HEK293T (cell line): ENCODE data around the gene MAPK8IP1.

Source experiments
- CTCF ChIA-PET: fragments of 350-600 bp; formaldehyde crosslinking; extraction: SDS; loops from one replicate; lab custom pipeline; 2021; ENCODE audit warnings: antibody characterized with exemption, inconsistent platforms; lab: Yijun Ruan, JAX
- POLR2A ChIA-PET: fragments of 350-600 bp; formaldehyde crosslinking; extraction: SDS; loops from one replicate; lab custom pipeline; 2020; ENCODE audit warnings: antibody characterized with exemption, inconsistent platforms; lab: Yijun Ruan, JAX
- DNase-seq: peaks from one replicate; pipeline ENCODE4 v3.0.0; 2012; ENCODE audit warnings: mixed read lengths; ENCODE audit errors: extremely low spot score
- ARNT ChIP-seq: fragments of 450-650 bp; IDR thresholded peaks from 2 replicates; pipeline ENCODE4 v1.6.1; 2017; ENCODE audit warnings: mild to moderate bottlenecking
- BHLHE40 ChIP-seq: fragments of 450-650 bp; IDR thresholded peaks from 2 replicates; pipeline ENCODE4 v1.6.1; 2016; ENCODE audit warnings: mild to moderate bottlenecking, moderate library complexity, borderline replicate concordance
- CTBP1 ChIP-seq: fragments of 450-650 bp; IDR thresholded peaks from 2 replicates; pipeline ENCODE4 v1.6.1; 2016; ENCODE audit warnings: borderline replicate concordance
- ELF4 ChIP-seq: fragments of 450-650 bp; IDR thresholded peaks from 2 replicates; pipeline ENCODE4 v1.6.1; 2017; ENCODE audit warnings: antibody characterized with exemption
- FOXA1 ChIP-seq: fragments of 450-650 bp; IDR thresholded peaks from 2 replicates; pipeline ENCODE4 v1.6.1; 2016; ENCODE audit warnings: mild to moderate bottlenecking
- FOXK2 ChIP-seq: fragments of 450-650 bp; IDR thresholded peaks from 2 replicates; pipeline ENCODE4 v1.6.1; 2016; ENCODE audit warnings: mild to moderate bottlenecking
- FOXM1 ChIP-seq: fragments of 450-650 bp; IDR thresholded peaks from 2 replicates; pipeline ENCODE4 v1.6.1; 2017; ENCODE audit warnings: mild to moderate bottlenecking, borderline replicate concordance
- HDGF ChIP-seq: fragments of 450-650 bp; IDR thresholded peaks from 2 replicates; pipeline ENCODE4 v1.6.1; 2017; ENCODE audit warnings: antibody characterized with exemption, borderline replicate concordance
- L3MBTL2 ChIP-seq: fragments of 450-650 bp; conservative IDR thresholded peaks from 2 replicates; pipeline ENCODE4 v1.6.1; 2016; ENCODE audit warnings: mild to moderate bottlenecking
- LEF1 ChIP-seq: fragments of 450-650 bp; IDR thresholded peaks from 2 replicates; pipeline ENCODE4 v1.6.1; 2017; ENCODE audit warnings: mild to moderate bottlenecking, borderline replicate concordance
- NFRKB ChIP-seq: fragments of 450-650 bp; IDR thresholded peaks from 2 replicates; pipeline ENCODE4 v1.6.1; 2016; ENCODE audit warnings: mild to moderate bottlenecking, moderate library complexity
- PKNOX1 ChIP-seq: fragments of 450-650 bp; IDR thresholded peaks from 2 replicates; pipeline ENCODE4 v1.6.1; 2016
- SP1 ChIP-seq: fragments of 450-650 bp; IDR thresholded peaks from 2 replicates; pipeline ENCODE4 v1.6.1; 2017
- SUZ12 ChIP-seq: fragments of 450-650 bp; IDR thresholded peaks from 2 replicates; pipeline ENCODE4 v1.6.1; 2016; ENCODE audit warnings: mild to moderate bottlenecking
- TARDBP ChIP-seq: fragments of 450-650 bp; IDR thresholded peaks from 2 replicates; pipeline ENCODE4 v1.6.1; 2016
- ZNF384 ChIP-seq: fragments of 450-650 bp; IDR thresholded peaks from 2 replicates; pipeline ENCODE4 v1.6.1; 2016

Gene MAPK8IP1

GRCh38 chr11:45846974-45847910 lies 38.2 kb upstream of the MAPK8IP1 start, which contains the start of gene CRY2:
TSS of gene CRY2 (plus strand) at chr11:45847475. CDS start at chr11:45847491, 16 bp downstream.
- CTCF ChIA-PET = interaction anchor here (1.0 to 1.8 kb wide), 2 partner anchors 25 to 76 kb away, joined by 3 to 6 read pairs; no protein-coding TSS in a partner anchor
- TF ChIP-seq ARNT (peak; percentile 62; the same call in 1 of the 2 replicates), PKNOX1 (peak; percentile 88), HDGF (peak; percentile 93; the same call in 1 of the 2 replicates), FOXK2 (peak; percentile 64; the same call in 1 of the 2 replicates), FOXM1 (no peak), SP1 (peak; percentile 67), L3MBTL2 (peak; percentile 78), FOXA1 (no peak)
- POLR2A ChIA-PET = interaction anchor here (0.7 to 1.5 kb wide), 2 partner anchors 14 to 42 kb away, joined by 3 read pairs; no protein-coding TSS in a partner anchor
- peak; percentile 99 for DNase-seq

GRCh38 chr11:45847911-45848316 lies 37.5 kb upstream of the MAPK8IP1 start:
- POLR2A ChIA-PET = no interaction called here
- TF ChIP-seq ZNF384 (no peak), SUZ12 (no peak), LEF1 (no peak), ARNT (no peak), FOXM1 (no peak), HDGF (no peak), NFRKB (no peak), L3MBTL2 (no peak), FOXA1 (no peak), TARDBP (no peak), CTBP1 (no peak), SP1 (no peak), FOXK2 (no peak), PKNOX1 (no peak)
- CTCF ChIA-PET = interaction anchor here (1.8 kb wide), 1 partner anchor 25 kb away, joined by 6 read pairs; no protein-coding TSS in a partner anchor
- DNase-seq = peak; percentile 61

GRCh38 chr11:45848654-45849081 lies 36.8 kb upstream of the MAPK8IP1 start:
- CTCF ChIA-PET = no interaction called here
- TF ChIP-seq SP1 = no peak
- TF ChIP-seq ZNF384 = no peak
- TF ChIP-seq FOXA1 = no peak
- no peak for TF ChIP-seq PKNOX1
- TF ChIP-seq BHLHE40 = no peak
- no peak for TF ChIP-seq L3MBTL2
- TF ChIP-seq SUZ12 = no peak
- no peak for TF ChIP-seq FOXM1
- TF ChIP-seq ELF4 = no peak
- no peak for TF ChIP-seq TARDBP
- no peak for TF ChIP-seq ARNT
- no peak for TF ChIP-seq LEF1
- no peak for TF ChIP-seq NFRKB
- TF ChIP-seq CTBP1 = no peak
- TF ChIP-seq FOXK2 = no peak
- no peak for TF ChIP-seq HDGF
- no peak for DNase-seq
- POLR2A ChIA-PET = no interaction called here

GRCh38 chr11:45850446-45850845 lies 35.0 kb upstream of the MAPK8IP1 start:
- CTCF ChIA-PET = no interaction called here
- TF ChIP-seq ARNT (no peak), PKNOX1 (no peak), ELF4 (no peak), HDGF (no peak), SUZ12 (no peak), CTBP1 (no peak), FOXM1 (no peak), TARDBP (no peak), FOXK2 (no peak), LEF1 (no peak), BHLHE40 (no peak), NFRKB (no peak), FOXA1 (no peak), L3MBTL2 (no peak), SP1 (no peak), ZNF384 (no peak)
- POLR2A ChIA-PET = no interaction called here
- no peak for DNase-seq

- CTCF ChIA-PET = interaction anchor here (0.6 kb wide), 1 partner anchor 678 kb away, joined by 3 read pairs; no protein-coding TSS in a partner anchor
- TF ChIP-seq ELF4 (no peak), ARNT (no peak), HDGF (no peak), LEF1 (no peak), CTBP1 (no peak), NFRKB (no peak)
- POLR2A ChIA-PET = no interaction called here
- no peak for DNase-seq
These were observed 34.2 kb upstream of the MAPK8IP1 start for GRCh38 chr11:45851228-45851627.
